Karpas-422 (cell line): ENCODE measurements around the gene SBK2. TPM values are rescaled to one million over a fixed set of nuclear protein-coding genes. Genes with fewer than 3 reads are reported as not detected.
A peak's percentile ranks its signal among the peaks of the same experiment; 100 is the strongest.
"Not testable (repeated sequence)": the region's sequence is repeated elsewhere in the genome, so short reads cannot be mapped to it uniquely, and the experiment has no call there.

Experiments used
- DNase-seq: peaks from one replicate; pipeline ENCODE4 v3.0.0-alpha.2; 2015
- H2AFZ ChIP-seq: fragments of 200-600 bp; sonication (generic); 2 replicates; pipeline ENCODE4 v1.6.1; 2014; ENCODE audit warnings: antibody characterized with exemption, low read length, mixed read lengths
- H3K27ac ChIP-seq: fragments of 200-600 bp; sonication (generic); 2 replicates; pipeline ENCODE4 v1.5.1; 2014; ENCODE audit warnings: mild to moderate bottlenecking, low read length, moderate library complexity
- H3K27me3 ChIP-seq: fragments of 200-600 bp; sonication (generic); 2 replicates; pipeline ENCODE4 v1.6.1; 2014; ENCODE audit warnings: low read length, mixed read lengths
- H3K36me3 ChIP-seq: fragments of 200-600 bp; sonication (generic); 2 replicates; pipeline ENCODE4 v1.6.1; 2014; ENCODE audit warnings: low read length, mixed read lengths; ENCODE audit not compliant: insufficient read depth
- H3K4me1 ChIP-seq: fragments of 200-600 bp; sonication (generic); 2 replicates; pipeline ENCODE4 v1.6.1; 2014; ENCODE audit warnings: mild to moderate bottlenecking, low read length, mixed read lengths
- H3K4me2 ChIP-seq: fragments of 200-600 bp; sonication (generic); 2 replicates; pipeline ENCODE4 v1.6.1; 2014; ENCODE audit warnings: low read length, low read depth, mild to moderate bottlenecking; ENCODE audit not compliant: poor library complexity, severe bottlenecking
- H3K4me3 ChIP-seq: fragments of 200-600 bp; sonication (generic); 2 replicates; pipeline ENCODE4 v1.5.1; 2014; ENCODE audit warnings: mild to moderate bottlenecking, antibody characterized with exemption, low read length, mixed read lengths
- H3K79me2 ChIP-seq: fragments of 200-600 bp; sonication (generic); 2 replicates; pipeline ENCODE4 v1.6.1; 2014; ENCODE audit warnings: mild to moderate bottlenecking, low read length, mixed read lengths
- H3K9ac ChIP-seq: fragments of 200-600 bp; sonication (generic); 2 replicates; pipeline ENCODE4 v1.6.0; 2014; ENCODE audit warnings: low read length
- H3K9me2 ChIP-seq: fragments of 200-600 bp; sonication (generic), shearing (Covaris generic); replicated peaks from 2 replicates; pipeline ENCODE4 v1.6.0; 2014; ENCODE audit warnings: mild to moderate bottlenecking, low read length, moderate library complexity; ENCODE audit not compliant: insufficient read depth
- H3K9me3 ChIP-seq: fragments of 300-700, 200-600 bp; sonication (generic); 2 replicates; pipeline ENCODE4 v1.6.1; 2014; ENCODE audit warnings: low read length, mixed read lengths
- H4K20me1 ChIP-seq: fragments of 200-600 bp; sonication (generic); 2 replicates; pipeline ENCODE4 v1.6.1; 2014; ENCODE audit warnings: mild to moderate bottlenecking, antibody characterized with exemption, low read length, low read depth; ENCODE audit not compliant: insufficient read depth
- total RNA-seq: library from RNA; depleted of rRNA; stranded (reverse); fragments of >200 nt; shearing (Covaris generic); gene quantifications from 2 replicates; pipeline ENCODE4 v1.2.3, GENCODE V29; 2014; ENCODE audit warnings: low replicate concordance; rRNA removed

The SBK2 gene
- not detected in 2 replicates for total RNA-seq

GRCh38 chr19:55536951-55537740 is at the start of gene SBK2:
Gene SBK2 (minus strand): TSS chr19:55537133. CDS start chr19:55536294, 839 bp downstream.
- no peaks in the 10 kb centered on the region for H3K9me3 ChIP-seq
- H3K9ac ChIP-seq: no peak within 1 kb of the TSS

GRCh38 chr19:55585658-55586339 is 48.9 kb upstream of the SBK2 start:
- Histone ChIP-seq H3K79me2 (peaks cover 5% of the 10 kb centered on the region; the same call in 1 of the 2 replicates), H3K9me3 (no peaks in the 10 kb centered on the region), H3K27ac (no peak overlapping the region), H3K4me2 (peak overlapping the region; percentile 66), H3K4me1 (peaks cover 28% of the 10 kb centered on the region), H3K27me3 (no peaks in the 10 kb centered on the region), H2AFZ (peak overlapping the region; percentile 55; the same call in 1 of the 2 replicates), H4K20me1 (no peaks in the 10 kb centered on the region), H3K9ac (peak overlapping the region; percentile 55), H3K36me3 (no peaks in the 10 kb centered on the region), H3K4me3 (peak overlapping the region; percentile 48; the same call in 1 of the 2 replicates), H3K9me2 (no peaks in the 10 kb centered on the region)
- DNase-seq: peak; percentile 89

More at GRCh38 chr19:55536951-55537740, at the start of gene SBK2:
- Histone ChIP-seq H3K27ac (no peak within 1 kb of the TSS), H3K79me2 (no peaks in the 10 kb centered on the region), H3K4me1 (no peaks in the 10 kb centered on the region), H3K27me3 (no peaks in the 10 kb centered on the region), H3K9me2 (no peaks in the 10 kb centered on the region), H3K36me3 (no peaks in the 10 kb centered on the region), H4K20me1 (no peaks in the 10 kb centered on the region), H3K4me3 (no peak within 1 kb of the TSS), H2AFZ (no peak within 1 kb of the TSS), H3K4me2 (no peak within 1 kb of the TSS)
- DNase-seq: no peak

GRCh38 chr19:55584871-55585270 is 47.9 kb upstream of the SBK2 start:
- H3K9ac ChIP-seq: no peak overlapping the region
- H3K27ac ChIP-seq: no peak overlapping the region
- no peaks in the 10 kb centered on the region for H3K9me2 ChIP-seq
- H3K79me2 ChIP-seq: peaks cover 13% of the 10 kb centered on the region
- H3K4me1 ChIP-seq: peaks cover 29% of the 10 kb centered on the region
- no peaks in the 10 kb centered on the region for H3K36me3 ChIP-seq
- H2AFZ ChIP-seq: no peak overlapping the region
- no peaks in the 10 kb centered on the region for H3K27me3 ChIP-seq
- no peak for DNase-seq
- H4K20me1 ChIP-seq: peaks cover 2% of the 10 kb centered on the region
- H3K4me2 ChIP-seq: no peak overlapping the region
- no peak overlapping the region for H3K4me3 ChIP-seq
- no peaks in the 10 kb centered on the region for H3K9me3 ChIP-seq

GRCh38 chr19:55583897-55584296 is 47.0 kb upstream of the SBK2 start:
- peaks cover 18% of the 10 kb centered on the region for H3K79me2 ChIP-seq
- not testable (repeated sequence) for H3K4me2 ChIP-seq, H4K20me1 ChIP-seq, H3K27me3 ChIP-seq, DNase-seq, H3K4me3 ChIP-seq, H3K9me3 ChIP-seq, H3K9ac ChIP-seq, H2AFZ ChIP-seq, H3K27ac ChIP-seq, H3K36me3 ChIP-seq, H3K9me2 ChIP-seq
- peaks cover 34% of the 10 kb centered on the region for H3K4me1 ChIP-seq

- H3K4me3 ChIP-seq, H2AFZ ChIP-seq, H3K9me2 ChIP-seq, H3K27me3 ChIP-seq, H3K36me3 ChIP-seq, DNase-seq, H3K27ac ChIP-seq, H3K4me2 ChIP-seq, H3K9ac ChIP-seq, H3K9me3 ChIP-seq: not testable (repeated sequence)
- Histone ChIP-seq H3K79me2 (peaks cover 18% of the 10 kb centered on the region), H3K4me1 (peaks cover 32% of the 10 kb centered on the region), H4K20me1 (peaks cover 11% of the 10 kb centered on the region)
These were observed 45.4 kb upstream of the SBK2 start for GRCh38 chr19:55582284-55582683.

- Histone ChIP-seq H3K36me3 (peaks cover 6% of the 10 kb centered on the region; the same call in 1 of the 2 replicates), H2AFZ (no peak overlapping the region), H3K9me3 (no peaks in the 10 kb centered on the region), H4K20me1 (peaks cover 14% of the 10 kb centered on the region), H3K4me1 (peaks cover 28% of the 10 kb centered on the region), H3K9me2 (no peaks in the 10 kb centered on the region), H3K9ac (no peak overlapping the region), H3K4me2 (no peak overlapping the region), H3K4me3 (no peak overlapping the region), H3K27me3 (no peaks in the 10 kb centered on the region), H3K79me2 (peaks cover 18% of the 10 kb centered on the region), H3K27ac (no peak overlapping the region)
- no peak for DNase-seq
These were observed 44.9 kb upstream of the SBK2 start for GRCh38 chr19:55581823-55582223.

- Histone ChIP-seq H3K4me1 (peaks cover 23% of the 10 kb centered on the region), H3K4me3 (peak overlapping the region; percentile 90), H3K79me2 (peaks cover 18% of the 10 kb centered on the region), H3K27me3 (no peaks in the 10 kb centered on the region), H3K4me2 (peak overlapping the region; percentile 78), H3K9me3 (no peaks in the 10 kb centered on the region), H4K20me1 (peaks cover 14% of the 10 kb centered on the region), H3K9me2 (no peaks in the 10 kb centered on the region), H2AFZ (peak overlapping the region; percentile 74; the same call in 1 of the 2 replicates), H3K27ac (no peak overlapping the region), H3K9ac (peak overlapping the region; percentile 98), H3K36me3 (peaks cover 6% of the 10 kb centered on the region; the same call in 1 of the 2 replicates)
- peak; percentile 64 for DNase-seq
These were observed 44.4 kb upstream of the SBK2 start for GRCh38 chr19:55581145-55581822.
